OCI-LY3 (cell line): ENCODE data around the gene ASRGL1.
"Not testable (repeated sequence)": the region's sequence is repeated elsewhere in the genome, so short reads cannot be mapped to it uniquely, and the experiment has no call there.

Experiments
- H2AFZ ChIP-seq: fragments of 200-600, 300-600 bp; shearing (Covaris generic); 2 replicates; pipeline ENCODE4 v1.6.0; 2014; ENCODE audit warnings: antibody characterized with exemption, low read depth, low read length
- H3K27ac ChIP-seq: fragments of 200-600, 300-600 bp; sonication (generic); 2 replicates; pipeline ENCODE4 v1.5.1; 2014; ENCODE audit warnings: mild to moderate bottlenecking, low read length, moderate library complexity, mixed read lengths
- H3K27me3 ChIP-seq: fragments of 200-600, 300-600 bp; sonication (generic); 2 replicates; pipeline ENCODE4 v1.6.1; 2014; ENCODE audit warnings: low read depth, low read length, mixed read lengths
- H3K36me3 ChIP-seq: fragments of 200-600, 300-600 bp; sonication (generic); replicated peaks from 2 replicates; pipeline ENCODE3; 2014; ENCODE audit warnings: low read depth, low read length, mixed read lengths
- H3K4me1 ChIP-seq: fragments of 300-600, 200-600 bp; sonication (generic); 2 replicates; pipeline ENCODE4 v1.6.1; 2014; ENCODE audit warnings: low read length, mixed read lengths
- H3K4me2 ChIP-seq: fragments of 200-600, 300-600 bp; sonication (generic); 2 replicates; pipeline ENCODE4 v1.6.1; 2014; ENCODE audit warnings: low read length, mixed read lengths
- H3K4me3 ChIP-seq: fragments of 300-600, 200-600 bp; sonication (generic); 2 replicates; pipeline ENCODE4 v1.5.1; 2014; ENCODE audit warnings: antibody characterized with exemption, mild to moderate bottlenecking, low read length, moderate library complexity
- H3K79me2 ChIP-seq: fragments of 300-600, 200-600 bp; shearing (Covaris generic); 2 replicates; pipeline ENCODE4 v1.6.1; 2014; ENCODE audit warnings: mild to moderate bottlenecking, low read length, mixed read lengths
- H3K9ac ChIP-seq: fragments of 300-600, 200-600 bp; shearing (Covaris generic); 2 replicates; pipeline ENCODE4 v1.6.0; 2014; ENCODE audit warnings: mild to moderate bottlenecking, low read length, moderate library complexity
- H3K9me3 ChIP-seq: fragments of 200-600, 300-600 bp; shearing (Covaris generic); 2 replicates; pipeline ENCODE4 v1.6.1; 2014; ENCODE audit warnings: low read length, mixed read lengths; ENCODE audit not compliant: insufficient read depth
- H4K20me1 ChIP-seq: fragments of 200-600, 300-600 bp; sonication (generic); 2 replicates; pipeline ENCODE4 v1.6.1; 2016; ENCODE audit warnings: low read length, mixed read lengths; ENCODE audit not compliant: insufficient read depth
- CTCF ChIP-seq: fragments of 200-600, 300-600 bp; sonication (generic); IDR thresholded peaks from 2 replicates; pipeline ENCODE4 v1.5.1; 2014; ENCODE audit warnings: antibody characterized with exemption, low read length, low read depth
- EZH2phosphoT487 ChIP-seq: fragments of 200-600 bp; shearing (Covaris generic); IDR thresholded peaks from 2 replicates; pipeline ENCODE4 v1.6.1; 2018; ENCODE audit warnings: antibody characterized with exemption, mixed run types, low read depth

The ASRGL1 gene

DNA sequence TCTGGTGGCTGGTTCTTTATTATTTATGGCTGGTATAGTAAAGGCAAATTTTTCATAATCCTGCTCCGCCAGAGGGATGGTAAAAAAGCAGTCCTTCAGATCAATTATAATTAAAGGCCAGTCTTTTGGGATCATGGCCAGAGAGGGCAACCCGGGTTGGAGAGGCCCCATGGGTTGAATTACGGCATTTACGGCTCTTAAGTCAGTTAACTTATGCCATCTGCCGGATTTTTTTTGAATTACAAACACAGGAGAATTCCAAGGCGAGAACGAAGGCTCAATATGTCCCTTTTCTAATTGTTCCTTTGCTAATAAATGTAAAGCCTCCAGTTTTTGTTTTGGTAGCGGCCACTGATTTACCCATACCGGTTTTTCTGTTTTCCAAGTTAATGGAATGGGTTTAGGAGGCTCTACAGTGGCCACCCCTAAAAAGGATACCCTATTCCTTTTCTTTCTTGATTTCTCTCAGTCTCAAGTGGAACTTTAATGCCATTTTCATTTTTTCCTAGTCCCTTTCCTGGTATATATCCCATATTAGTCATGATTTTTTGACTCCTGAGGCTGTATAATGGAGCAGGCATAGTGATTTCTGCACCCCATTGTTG lies 41.3 kb downstream of the ASRGL1 start:
- peak; percentile 41 for TF ChIP-seq CTCF
- H3K36me3 ChIP-seq, H3K4me1 ChIP-seq, H3K79me2 ChIP-seq, H3K9ac ChIP-seq, H3K4me2 ChIP-seq, H4K20me1 ChIP-seq, H3K4me3 ChIP-seq, H3K27ac ChIP-seq, H2AFZ ChIP-seq, H3K9me3 ChIP-seq, H3K27me3 ChIP-seq: not testable (repeated sequence)

GRCh38 chr11:62379586-62379985 lies 42.3 kb downstream of the ASRGL1 start:
- not testable (repeated sequence) for H3K4me2 ChIP-seq, H3K4me3 ChIP-seq, H3K9me3 ChIP-seq, H3K9ac ChIP-seq, H3K36me3 ChIP-seq, H3K27ac ChIP-seq, H4K20me1 ChIP-seq, H3K79me2 ChIP-seq, H3K27me3 ChIP-seq, H3K4me1 ChIP-seq, H2AFZ ChIP-seq

DNA sequence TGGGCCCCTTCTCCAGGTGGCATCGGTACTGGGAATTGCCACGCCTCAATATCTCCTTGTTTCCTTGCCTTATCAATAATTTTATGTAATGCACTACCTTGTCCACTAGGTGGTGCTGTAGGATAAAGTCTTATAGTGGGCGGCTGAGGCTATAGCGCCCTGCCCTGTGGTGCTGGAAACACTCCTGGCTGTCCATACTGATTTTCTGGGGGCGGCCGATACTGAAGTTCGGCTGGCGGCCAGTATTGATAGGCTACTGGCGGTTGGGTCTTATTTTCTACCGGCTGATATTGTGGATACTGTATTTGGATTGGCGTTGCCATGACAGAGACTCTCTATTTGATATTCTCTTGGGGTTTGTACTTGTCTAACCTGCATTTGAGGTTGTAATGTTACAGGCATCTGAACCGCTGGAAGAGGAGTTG lies 43.6 kb downstream of the ASRGL1 start:
- not testable (repeated sequence) for H2AFZ ChIP-seq, H3K9me3 ChIP-seq, H3K9ac ChIP-seq, H3K27me3 ChIP-seq, H3K36me3 ChIP-seq, H3K79me2 ChIP-seq, H4K20me1 ChIP-seq, H3K4me1 ChIP-seq, H3K27ac ChIP-seq
- peak; percentile 77 for TF ChIP-seq CTCF
- peak overlapping the region; percentile 56; the same call in 1 of the 2 replicates for H3K4me3 ChIP-seq
- H3K4me2 ChIP-seq = peak overlapping the region; percentile 65

- no peak overlapping the region for H3K9ac ChIP-seq
- no peak overlapping the region for H2AFZ ChIP-seq
- H3K36me3 ChIP-seq = no peaks in the 10 kb centered on the region
- H3K79me2 ChIP-seq = no peaks in the 10 kb centered on the region
- no peaks in the 10 kb centered on the region for H3K9me3 ChIP-seq
- H4K20me1 ChIP-seq = no peaks in the 10 kb centered on the region
- no peak overlapping the region for H3K27ac ChIP-seq
- H3K4me3 ChIP-seq = no peak overlapping the region
- H3K27me3 ChIP-seq = no peaks in the 10 kb centered on the region
- H3K4me1 ChIP-seq = 0 out of 2 replicates have a peak, but pooled peaks cover 6% of the 10 kb centered on the region
- no peak overlapping the region for H3K4me2 ChIP-seq
- TF ChIP-seq EZH2phosphoT487 = no peak
- TF ChIP-seq CTCF = no peak
These were observed 46.6 kb downstream of the ASRGL1 start for GRCh38 chr11:62383822-62384221.

DNA sequence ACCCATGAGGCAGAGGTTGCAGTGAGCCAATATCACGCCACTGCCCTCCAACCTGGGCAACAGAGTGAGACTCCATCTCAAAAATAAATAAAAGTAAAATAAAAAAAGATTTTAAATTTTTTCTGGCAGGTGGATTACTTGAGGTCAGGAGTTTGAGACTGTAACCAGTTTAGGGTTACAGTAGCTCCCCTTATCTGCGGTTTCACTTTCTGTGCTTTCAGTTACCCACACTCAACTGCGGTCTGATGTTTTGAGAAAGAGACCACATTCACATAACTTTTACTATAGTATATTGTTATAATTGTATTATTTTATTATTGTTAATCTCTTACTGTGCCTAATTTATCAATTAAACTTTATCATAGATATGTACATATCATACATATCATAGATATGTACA lies 48.8 kb downstream of the ASRGL1 start:
- not testable (repeated sequence) for H4K20me1 ChIP-seq, H2AFZ ChIP-seq, H3K27me3 ChIP-seq, H3K4me2 ChIP-seq, H3K4me1 ChIP-seq, H3K27ac ChIP-seq, H3K9me3 ChIP-seq, H3K4me3 ChIP-seq, H3K79me2 ChIP-seq, H3K36me3 ChIP-seq, H3K9ac ChIP-seq
